NCI-H2227 treated with DMSO at 0.1 percent for 48 hours (cell line): Measurements from ENCODE around the gene MZT2A.
"Not testable (repeated sequence)": the region's sequence is repeated elsewhere in the genome, so short reads cannot be mapped to it uniquely, and the experiment has no call there.

Source experiments
- DNase-seq: peaks from one replicate; lab custom pipeline; 2025; lab: John Stamatoyannopoulos, UW

The MZT2A gene

GRCh38 chr2:131451265-131451949 lies 40.8 kb downstream of the MZT2A start:
- DNase-seq, result not testable (repeated sequence)

- not testable (repeated sequence) for DNase-seq
These were observed 44.2 kb downstream of the MZT2A start for GRCh38 chr2:131447981-131448380.

- no peak for DNase-seq
These were observed 46.3 kb downstream of the MZT2A start for GRCh38 chr2:131445896-131446295.

GRCh38 chr2:131445515-131445797 lies 46.7 kb downstream of the MZT2A start:
- DNase-seq, result not testable (repeated sequence)

- DNase-seq, result not testable (repeated sequence)
These were observed 47.3 kb downstream of the MZT2A start for GRCh38 chr2:131444736-131445514.

DNA sequence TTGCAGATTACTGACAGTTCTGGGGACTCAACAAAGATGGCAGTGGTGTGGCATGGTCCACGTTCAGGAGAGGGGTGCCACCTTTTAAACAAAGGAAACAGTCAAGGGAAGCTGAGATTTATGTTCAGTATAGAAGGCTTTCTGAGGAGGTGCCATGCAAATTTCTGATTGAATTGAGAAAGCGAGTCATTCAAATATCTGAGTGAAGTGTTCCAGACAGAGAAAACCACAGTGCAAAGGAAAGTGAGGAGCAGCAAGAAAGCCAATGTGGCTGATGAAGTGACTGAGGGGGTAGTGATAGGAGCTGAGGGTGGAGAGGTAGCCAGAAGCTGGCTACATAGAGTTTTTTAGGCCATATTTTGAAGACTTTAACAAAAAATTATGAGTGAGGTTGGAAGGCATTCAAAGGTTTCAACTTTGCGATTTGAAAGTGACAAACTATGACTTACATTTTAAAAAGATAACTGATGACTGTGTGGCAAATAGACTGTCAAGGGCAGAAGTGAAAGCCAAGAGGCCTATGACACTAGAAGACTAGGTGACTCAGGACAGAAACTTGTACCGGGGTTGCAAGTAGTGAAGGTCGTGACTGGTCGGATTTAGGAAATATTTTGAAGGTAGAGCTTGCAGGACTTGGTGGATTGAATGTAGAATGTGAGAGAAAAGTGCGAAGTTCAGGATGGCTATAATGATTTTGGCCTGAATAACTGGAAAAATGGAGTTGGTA lies 51.3 kb downstream of the MZT2A start:
- not testable (repeated sequence) for DNase-seq
